Measurements from ENCODE around the gene WASHC2A.
"Not testable (repeated sequence)": the region's sequence is repeated elsewhere in the genome, so short reads cannot be mapped to it uniquely, and the experiment has no call there.

Gene WASHC2A

DNA sequence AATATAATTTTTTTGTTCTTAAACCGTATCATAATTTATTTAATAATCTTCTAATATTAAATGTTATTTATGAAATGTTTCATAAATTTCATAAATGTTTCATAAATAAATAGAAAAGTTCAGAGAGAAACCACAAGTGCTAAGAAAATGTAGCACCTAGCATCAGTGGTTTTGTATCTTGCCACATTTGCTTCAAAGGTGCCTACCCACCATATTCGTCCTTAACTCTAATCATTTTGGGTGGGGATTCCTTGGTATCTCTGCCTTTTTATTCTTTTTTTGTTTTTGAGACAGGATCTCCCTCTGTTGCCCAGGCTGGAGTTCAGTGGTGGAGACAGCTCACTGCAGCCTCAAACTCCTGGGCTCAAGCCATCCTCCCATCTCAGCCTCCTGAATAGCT is 7.4 kb downstream of the WASHC2A start:
- not testable (repeated sequence) for DNase-seq

DNA sequence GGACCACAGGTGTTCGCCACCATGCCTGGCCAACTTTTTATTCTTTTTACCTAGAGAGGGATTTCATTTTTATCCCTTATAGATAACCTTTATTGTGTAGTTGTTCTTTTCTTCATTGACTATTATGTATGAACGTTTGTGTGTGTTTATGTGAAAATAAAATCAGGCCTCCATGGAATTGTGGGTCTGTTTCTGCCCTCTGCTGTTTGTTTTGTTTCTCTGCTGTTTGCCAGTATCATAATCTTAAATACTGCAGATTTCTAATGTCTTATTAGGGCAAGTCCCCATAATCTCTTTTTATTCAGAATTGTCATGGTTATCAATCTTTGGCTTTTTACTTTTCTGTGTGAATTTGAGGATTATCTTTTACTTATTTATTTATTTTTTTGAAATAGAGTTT is 7.8 kb downstream of the WASHC2A start:
- not testable (repeated sequence) for DNase-seq

DNA sequence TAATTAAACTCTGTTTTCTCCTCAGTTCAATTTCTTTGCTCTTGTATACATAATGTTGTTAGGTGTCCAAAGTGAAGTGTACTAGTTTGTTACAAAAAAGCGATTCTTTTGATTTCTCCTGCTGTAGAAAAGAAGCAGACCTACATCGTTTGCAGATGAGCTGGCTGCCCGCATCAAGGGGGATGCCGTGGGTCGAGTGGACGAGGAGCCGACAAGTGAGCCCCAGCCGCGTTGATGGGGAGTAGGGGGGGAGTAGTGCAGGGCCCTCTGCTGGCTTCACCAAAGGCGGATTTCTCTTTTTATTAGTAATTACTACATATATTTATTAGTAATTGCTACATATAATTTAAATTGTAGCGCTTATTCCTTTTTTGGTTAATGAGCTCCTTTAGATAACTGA is 23.6 kb downstream of the WASHC2A start:
- DNase-seq: not testable (repeated sequence)

GRCh38 chr10:50092928-50093327 is 25.2 kb downstream of the WASHC2A start:
- DNase-seq: not testable (repeated sequence)

GRCh38 chr10:50094630-50095029 is 26.9 kb downstream of the WASHC2A start:
- DNase-seq: not testable (repeated sequence)

DNA sequence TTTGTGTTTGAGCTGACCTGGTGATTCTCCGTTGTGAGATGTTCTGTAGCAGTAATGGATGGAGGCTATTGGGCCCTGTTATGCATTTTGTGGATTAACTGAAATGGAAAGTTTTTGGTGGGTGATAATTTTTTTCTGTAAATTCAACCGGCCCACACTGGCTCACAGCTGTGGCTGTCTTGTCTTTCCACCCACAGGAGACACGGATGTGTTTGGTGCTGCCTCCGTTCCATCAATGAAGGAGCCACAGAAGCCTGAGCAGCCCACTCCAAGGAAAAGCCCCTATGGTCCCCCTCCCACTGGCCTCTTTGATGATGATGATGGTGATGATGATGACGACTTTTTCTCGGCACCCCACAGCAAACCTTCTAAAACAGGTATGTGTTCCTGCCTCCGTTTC is 27.6 kb downstream of the WASHC2A start:
- DNase-seq: not testable (repeated sequence)

DNA sequence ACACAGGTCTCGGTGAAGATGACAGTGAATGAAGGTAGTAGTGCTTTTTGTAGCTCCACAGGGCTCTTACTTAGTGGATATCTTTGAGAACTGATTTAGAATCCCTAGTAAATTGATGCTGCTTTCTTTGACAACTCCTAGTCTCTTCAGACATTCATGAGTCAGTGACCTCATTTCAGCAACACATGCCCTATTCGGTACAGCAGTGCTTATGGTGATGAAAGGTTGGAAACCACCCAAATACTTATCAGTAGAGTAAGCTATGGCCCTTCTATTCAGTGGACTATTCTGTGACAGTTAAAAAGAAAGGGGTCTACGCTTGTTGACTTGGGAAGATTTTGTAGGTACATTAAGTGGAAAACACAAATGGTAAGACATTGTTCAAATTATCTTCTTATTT is 29.0 kb downstream of the WASHC2A start:
- DNase-seq: not testable (repeated sequence)

DNA sequence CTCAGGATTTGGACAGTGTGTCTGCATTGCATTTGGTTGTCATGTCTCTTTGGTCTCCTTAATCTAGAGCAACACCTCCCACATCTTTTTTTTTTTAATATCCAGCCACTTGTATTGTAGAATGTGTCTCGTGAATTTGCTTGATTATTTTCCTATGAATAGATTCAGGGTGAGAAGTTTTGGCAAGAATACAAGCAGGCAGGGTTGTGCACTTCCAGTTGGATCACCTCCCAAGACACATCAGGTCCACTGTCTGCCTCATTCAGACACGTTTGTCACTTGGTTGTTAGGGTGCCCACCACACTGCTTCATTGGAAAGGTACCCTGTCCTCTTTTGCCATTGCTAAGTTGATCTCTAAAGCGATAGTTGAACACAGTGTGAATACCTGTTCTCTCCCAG is 30.9 kb downstream of the WASHC2A start:
- not testable (repeated sequence) for DNase-seq

DNA sequence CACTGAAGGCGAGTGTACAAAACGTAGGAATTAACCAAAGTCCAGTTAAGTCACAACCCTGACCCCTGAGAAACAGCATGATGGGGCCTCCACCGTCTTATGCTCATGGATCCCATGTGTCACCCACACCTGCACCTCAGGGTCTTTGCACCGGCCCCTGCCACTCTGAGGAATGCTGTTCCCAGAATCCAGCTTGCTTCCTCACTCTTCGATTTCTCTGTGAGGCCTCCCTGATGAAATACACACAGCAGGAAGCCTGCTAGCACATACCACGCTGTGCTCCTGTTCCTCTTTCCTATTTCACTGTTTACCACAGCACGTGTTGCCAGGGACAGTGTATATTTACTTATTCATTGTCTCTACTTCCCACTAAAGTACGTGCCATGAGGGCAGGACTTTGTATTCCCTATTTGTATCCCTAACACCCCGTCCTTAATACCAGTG is 33.4 kb downstream of the WASHC2A start:
- not testable (repeated sequence) for DNase-seq

- not testable (repeated sequence) for DNase-seq
Measured at GRCh38 chr10:50101747-50102146, 34.0 kb downstream of the WASHC2A start.

DNA sequence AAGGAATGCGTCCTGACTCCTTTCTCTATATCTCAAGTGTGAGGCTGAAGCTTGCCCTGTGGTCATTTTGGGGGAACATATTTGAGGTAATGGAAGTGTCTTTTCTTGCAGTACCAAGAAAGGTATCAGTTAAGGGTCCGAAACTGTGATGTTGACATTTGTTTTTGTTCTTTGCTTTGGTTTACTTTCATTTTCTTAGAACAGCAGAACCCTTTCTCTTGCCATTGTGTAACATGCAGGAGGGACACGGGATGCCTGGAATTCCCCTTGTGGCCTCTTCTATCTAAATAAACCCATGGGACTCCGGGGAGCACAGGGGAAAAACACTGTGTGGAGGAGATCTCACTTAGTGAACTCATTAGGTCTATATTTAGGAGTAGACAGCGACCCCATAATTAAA is 34.5 kb downstream of the WASHC2A start:
- DNase-seq: not testable (repeated sequence)

DNA sequence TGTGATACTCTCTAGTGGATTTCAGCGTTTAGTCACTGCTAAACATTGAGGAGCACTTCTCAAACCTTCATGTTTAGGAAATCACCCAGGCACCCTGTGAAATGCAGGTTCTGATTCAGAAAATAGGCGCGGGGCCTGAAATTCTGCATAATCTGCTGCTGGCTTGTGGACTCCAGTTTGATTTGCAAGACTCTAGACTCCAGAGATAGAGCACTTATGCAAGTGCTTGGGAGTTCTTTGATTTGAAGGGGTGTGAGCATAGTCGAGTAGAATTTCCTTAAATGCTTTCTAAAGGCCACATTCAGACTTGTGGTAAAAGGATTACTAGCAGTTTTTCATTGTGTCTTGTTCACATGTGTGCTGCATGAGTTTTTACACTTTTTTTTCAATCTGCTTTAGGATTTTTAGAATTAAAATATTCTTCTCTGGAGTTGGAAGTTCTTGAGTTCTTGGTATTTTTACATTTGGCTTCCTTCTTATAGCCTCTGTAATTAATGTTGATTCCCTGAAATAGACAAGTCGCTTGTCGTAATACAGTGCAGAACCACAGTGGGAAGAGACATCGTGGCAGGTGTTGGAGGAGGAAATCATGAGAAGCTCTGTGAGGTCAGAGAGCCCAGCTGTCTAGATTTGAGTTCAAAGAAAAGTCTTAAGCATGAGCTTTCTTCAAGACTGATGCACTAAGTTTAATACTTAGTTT is 41.4 kb downstream of the WASHC2A start:
- not testable (repeated sequence) for DNase-seq

DNA sequence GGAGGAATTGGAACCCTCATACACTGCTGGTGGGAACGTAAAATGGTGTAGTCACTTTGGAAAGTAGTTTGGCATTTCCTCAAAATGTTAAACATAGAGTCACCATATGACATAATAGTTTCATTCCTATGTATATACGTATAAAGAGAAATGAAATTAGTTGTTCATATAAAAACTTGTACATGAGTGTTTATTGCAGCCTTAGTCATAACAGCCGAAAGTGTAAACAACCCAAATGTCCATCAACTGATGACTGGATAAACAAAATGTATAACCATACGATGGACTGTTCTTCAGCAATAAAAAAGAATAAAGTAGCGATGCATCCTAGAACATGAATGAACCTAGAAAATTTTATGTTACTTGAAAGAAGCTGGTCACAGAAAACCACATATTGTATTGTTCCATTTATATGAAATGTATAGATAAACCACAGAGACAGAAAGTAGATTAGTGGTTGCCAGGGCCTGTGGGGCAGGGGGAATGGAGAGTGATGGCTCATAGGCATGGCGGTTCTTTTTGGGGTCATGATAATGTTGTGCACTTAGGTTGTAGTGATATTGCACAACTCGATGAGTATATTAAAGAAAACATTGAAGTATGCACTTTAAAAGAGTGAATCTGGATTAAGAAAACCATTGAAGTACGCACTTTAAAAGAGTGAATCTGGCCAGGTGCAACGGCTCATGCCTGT is 44.8 kb downstream of the WASHC2A start:
- DNase-seq: not testable (repeated sequence)

DNA sequence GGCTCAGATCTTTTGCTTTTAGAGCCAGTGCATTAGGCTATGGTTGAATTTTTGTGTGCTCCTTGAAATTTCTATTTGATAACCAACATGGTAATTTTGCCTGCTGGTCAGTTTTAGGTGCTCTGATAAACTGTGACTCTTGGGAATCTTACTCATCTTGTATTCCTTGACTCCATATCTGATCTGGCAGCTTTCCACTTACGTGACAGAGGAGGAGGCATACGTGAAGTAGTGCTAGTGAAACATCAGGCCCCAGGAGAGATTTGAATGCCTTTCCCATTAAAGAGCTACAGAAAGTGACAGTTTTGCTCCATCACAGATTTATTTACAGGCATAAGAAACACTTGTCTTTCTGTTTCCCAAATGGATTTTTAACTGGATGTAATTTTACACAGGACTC is 59.0 kb downstream of the WASHC2A start:
- not testable (repeated sequence) for DNase-seq

DNA sequence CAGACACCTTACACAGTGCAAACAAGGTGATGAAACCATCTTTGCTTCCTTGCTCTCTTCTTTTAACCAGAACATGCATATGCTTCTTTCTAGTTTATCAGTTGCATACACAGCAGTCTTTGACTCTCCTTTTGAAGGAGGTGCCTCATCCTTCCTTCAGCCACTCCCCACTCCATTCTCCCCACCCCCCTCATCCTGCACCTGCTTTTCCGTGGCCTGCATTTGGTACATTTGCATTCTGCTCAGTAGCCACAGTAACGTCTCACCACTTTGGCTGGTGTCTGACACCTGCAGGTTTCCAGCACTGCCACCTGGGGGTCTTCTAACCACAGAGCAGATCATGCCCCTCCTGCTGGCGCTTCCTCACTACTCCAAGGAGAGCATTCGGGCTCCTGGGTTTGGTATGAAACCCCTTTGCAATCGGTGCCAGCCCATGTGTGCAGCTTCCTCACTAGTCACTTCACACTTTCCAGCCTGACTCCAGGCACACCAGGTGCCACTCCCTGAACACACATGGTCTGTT is 60.1 kb downstream of the WASHC2A start:
- not testable (repeated sequence) for DNase-seq

GRCh38 chr10:50131245-50131965 is 63.7 kb downstream of the WASHC2A start:
- not testable (repeated sequence) for DNase-seq

- not testable (repeated sequence) for DNase-seq
Measured at GRCh38 chr10:50132322-50132721, 64.6 kb downstream of the WASHC2A start.

- DNase-seq: not testable (repeated sequence)
Measured at GRCh38 chr10:50132841-50133240, 65.1 kb downstream of the WASHC2A start.

GRCh38 chr10:50143512-50144174 is 75.9 kb downstream of the WASHC2A start:
- not testable (repeated sequence) for DNase-seq

DNA sequence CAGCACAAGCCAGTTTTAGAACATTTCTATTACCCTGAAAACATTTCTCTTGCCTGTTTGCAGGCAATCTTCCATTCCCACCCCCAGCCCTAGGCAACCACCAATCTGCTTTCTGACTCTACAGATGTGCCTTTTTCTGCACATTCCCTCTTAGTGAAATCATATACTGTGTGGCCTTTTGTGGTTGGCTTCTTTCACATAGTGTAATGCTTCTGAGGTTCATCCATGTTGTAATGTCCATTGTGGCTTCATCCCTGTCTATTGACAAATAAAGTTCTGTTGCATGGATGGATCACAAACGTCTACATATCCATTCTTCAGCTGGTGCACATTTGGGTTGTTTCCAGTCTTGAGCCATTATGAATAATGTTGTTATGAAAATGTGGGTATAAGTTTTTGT is 77.8 kb downstream of the WASHC2A start:
- DNase-seq: not testable (repeated sequence)

GRCh38 chr10:50152792-50153272 is 85.1 kb downstream of the WASHC2A start:
- DNase-seq: no peak

DNA sequence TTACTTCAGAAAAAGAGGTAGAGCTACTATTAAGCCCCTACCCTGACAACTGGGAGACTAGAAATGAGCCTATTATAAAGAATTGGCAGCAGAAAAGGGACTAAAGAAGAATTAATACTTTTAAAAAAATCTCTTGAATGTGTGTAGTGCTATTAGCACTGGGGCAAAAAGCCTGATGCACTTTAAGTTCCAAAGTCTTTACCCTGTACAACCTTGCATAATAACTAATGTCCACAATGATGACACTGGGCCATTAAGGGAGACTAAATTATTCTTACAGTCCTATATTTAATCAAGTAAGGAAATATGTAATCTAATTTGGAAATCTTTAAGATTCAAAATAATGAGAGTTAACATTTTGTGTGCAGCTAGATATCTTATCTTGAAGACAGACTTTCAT is 90.1 kb downstream of the WASHC2A start:
- DNase-seq: not testable (repeated sequence)

DNA sequence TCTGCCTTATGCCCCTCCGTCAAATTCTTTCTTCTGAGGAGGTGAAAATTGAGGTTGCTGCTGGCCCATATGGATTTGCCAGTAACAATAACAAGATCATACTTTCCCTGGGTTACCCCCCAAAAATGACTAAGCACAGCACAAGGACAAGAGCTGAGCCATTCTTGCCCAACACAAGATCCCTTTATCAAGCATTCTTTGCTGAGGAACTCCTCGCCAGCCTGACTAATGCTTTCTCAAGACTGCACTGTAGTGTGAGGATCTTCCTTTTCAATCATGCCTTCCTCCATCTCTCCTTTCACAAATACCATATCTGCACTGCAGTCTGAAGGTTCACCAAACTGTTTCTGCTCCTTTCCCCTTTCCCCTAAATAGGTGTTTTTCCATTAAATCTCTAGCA is 92.1 kb downstream of the WASHC2A start:
- not testable (repeated sequence) for DNase-seq
